GDM1 (cell line): ENCODE measurements around the gene IRF1.
"Not testable (repeated sequence)": the region's sequence is repeated elsewhere in the genome, so short reads cannot be mapped to it uniquely, and the experiment has no call there.

Experiments used
- DNase-seq: peaks from one replicate; lab custom pipeline; 2025; lab: John Stamatoyannopoulos, UW

The IRF1 gene

GRCh38 chr5:132490484-132491367 lies at the start of gene IRF1:
TSS of gene IRF1 (minus strand) at chr5:132490773. CDS start at chr5:132489478, 1,295 bp downstream.
- peak; percentile 94 for DNase-seq

- DNase-seq = no peak
These were observed 49.6 kb upstream of the IRF1 start for GRCh38 chr5:132540149-132540548.

GRCh38 chr5:132539716-132540115 lies 49.1 kb upstream of the IRF1 start:
- no peak for DNase-seq

- DNase-seq = no peak
These were observed 40.4 kb upstream of the IRF1 start for GRCh38 chr5:132530946-132531345.

- DNase-seq = peak; percentile 69
These were observed 38.5 kb upstream of the IRF1 start for GRCh38 chr5:132528866-132529634.

- no peak for DNase-seq
These were observed 37.4 kb upstream of the IRF1 start for GRCh38 chr5:132528021-132528420.

- no peak for DNase-seq
These were observed 36.5 kb upstream of the IRF1 start for GRCh38 chr5:132526974-132527564.

- peak; percentile 29 for DNase-seq
These were observed 35.9 kb upstream of the IRF1 start for GRCh38 chr5:132526290-132526973.

- no peak for DNase-seq
These were observed 34.7 kb upstream of the IRF1 start for GRCh38 chr5:132525299-132525724.

- not testable (repeated sequence) for DNase-seq
These were observed 34.3 kb upstream of the IRF1 start for GRCh38 chr5:132524877-132525276.

- DNase-seq = not testable (repeated sequence)
These were observed 31.5 kb upstream of the IRF1 start for GRCh38 chr5:132522067-132522466.

- not testable (repeated sequence) for DNase-seq
These were observed 23.2 kb upstream of the IRF1 start for GRCh38 chr5:132513618-132514336.

GRCh38 chr5:132510076-132510475 lies 19.5 kb upstream of the IRF1 start:
- DNase-seq = no peak

GRCh38 chr5:132506094-132506692 lies 15.6 kb upstream of the IRF1 start:
- DNase-seq = no peak

GRCh38 chr5:132505641-132506040 lies 15.1 kb upstream of the IRF1 start:
- no peak for DNase-seq

- no peak for DNase-seq
These were observed 14.2 kb upstream of the IRF1 start for GRCh38 chr5:132504746-132505145.

- no peak for DNase-seq
These were observed 12.7 kb upstream of the IRF1 start for GRCh38 chr5:132503244-132503643.

GRCh38 chr5:132501961-132502931 lies 11.7 kb upstream of the IRF1 start:
- no peak for DNase-seq

- no peak for DNase-seq
These were observed 11.0 kb upstream of the IRF1 start for GRCh38 chr5:132501629-132501956.
